T-cell (primary cell): ENCODE measurements around the gene CDC14A. TPM values are rescaled to one million over a fixed set of nuclear protein-coding genes. Genes with fewer than 3 reads are reported as not detected.
A peak's percentile ranks its signal among the peaks of the same experiment; 100 is the strongest.

Source experiments
- ATAC-seq, 4 experiments: fragments of 200-7000 bp in 3 of 4; fragments of 150-1000 bp in 1 of 4; cut with Tn5 transposase; replicated peaks in 1 of 4; 1 replicate in 3 of 4; 2 replicates in 1 of 4; pipeline ENCODE4 v1.10.0; 2021; ENCODE audit warnings: moderate library complexity in 3 of 4, mild to moderate bottlenecking in 2 of 4, moderate number of reproducible peaks in 1 of 4
- CTCF ChIA-PET, 2 donors: fragments of 300-600 bp; sonication (Branson Sonifier 250); formaldehyde crosslinking; loops; one replicate each; lab custom pipeline; 2022; ENCODE audit warnings: antibody characterized with exemption in 2 of 2; lab: Charles Lee
- POLR2A ChIA-PET, 2 donors: fragments of 300-600 bp; sonication (Branson Sonifier 250); formaldehyde crosslinking; loops; one replicate each; lab custom pipeline; 2022; ENCODE audit warnings: antibody characterized with exemption in 2 of 2; lab: Charles Lee
- DNase-seq, 35 experiments: peaks; one replicate each; pipeline versions ENCODE4 v3.0.0 to v3.0.0-alpha.2; 2013 to 2023
- H3K27ac ChIP-seq: one replicate; pipeline ENCODE4 v1.5.1; 2013; ENCODE audit warnings: low read length
- H3K27me3 ChIP-seq, 2 experiments: replicated peaks in 1 of 2; 1 replicate in 1 of 2; 2 replicates in 1 of 2; pipeline versions ENCODE4 v1.6.1 to v1.7.0; 2013; ENCODE audit warnings: low read length in 1 of 2, mixed read lengths in 1 of 2; ENCODE audit not compliant: control insufficient read depth in 2 of 2, insufficient read depth in 2 of 2; ENCODE audit errors: extremely low read depth in 1 of 2
- H3K36me3 ChIP-seq, 2 donors: 1 replicate in 1 of 2; 2 replicates in 1 of 2; pipeline versions ENCODE4 v1.6.1 to v1.7.0; 2013; ENCODE audit warnings: low read length in 1 of 2; ENCODE audit not compliant: control insufficient read depth in 2 of 2, insufficient read depth in 1 of 2; ENCODE audit errors: extremely low read depth in 1 of 2
- H3K4me1 ChIP-seq, 2 experiments: 1 replicate in 1 of 2; 2 replicates in 1 of 2; pipeline versions ENCODE4 v1.6.1 to v1.7.0; 2013; ENCODE audit warnings: low read length in 2 of 2, mixed read lengths in 1 of 2; ENCODE audit not compliant: insufficient read depth in 2 of 2, control insufficient read depth in 1 of 2; ENCODE audit errors: extremely low read depth in 1 of 2
- H3K4me3 ChIP-seq, 2 donors: 1 replicate in 1 of 2; 2 replicates in 1 of 2; pipeline versions ENCODE4 v1.5.1 to v1.7.0; 2013; ENCODE audit warnings: mild to moderate bottlenecking in 2 of 2, low read length in 1 of 2, moderate library complexity in 1 of 2; ENCODE audit not compliant: control insufficient read depth in 1 of 2; ENCODE audit errors: extremely low read depth in 1 of 2
- H3K9me3 ChIP-seq: 2 replicates; pipeline ENCODE4 v1.7.0; 2013
- H3K27ac Mint-ChIP-seq, 2 donors: one replicate each; pipeline ENCODE4 v1.8.0; 2020 to 2021; ENCODE audit warnings: mild to moderate bottlenecking in 2 of 2, mixed read lengths in 2 of 2
- H3K27me3 Mint-ChIP-seq, 2 donors: one replicate each; pipeline ENCODE4 v1.8.0; 2021 to 2022; ENCODE audit warnings: mixed read lengths in 2 of 2
- H3K36me3 Mint-ChIP-seq: one replicate; pipeline ENCODE4 v1.8.0; 2021; ENCODE audit warnings: mixed read lengths
- H3K4me1 Mint-ChIP-seq, 3 donors: one replicate each; pipeline ENCODE4 v1.8.0; 2020 to 2022; ENCODE audit warnings: mixed read lengths in 3 of 3, mild to moderate bottlenecking in 1 of 3
- H3K4me3 Mint-ChIP-seq, 3 donors: one replicate each; pipeline ENCODE4 v1.8.0; 2020 to 2022; ENCODE audit warnings: mild to moderate bottlenecking in 3 of 3, mixed read lengths in 3 of 3, moderate library complexity in 3 of 3
- H3K9me3 Mint-ChIP-seq, 3 donors: one replicate each; pipeline ENCODE4 v1.8.0; 2020 to 2022; ENCODE audit warnings: mixed read lengths in 3 of 3
- WGBS: methylation state at CpG from one replicate; pipeline ENCODE4 v1.1.5; 2013; ENCODE audit warnings: missing lambda C conversion rate; ENCODE audit not compliant: insufficient coverage; 5-methylcytosine and 5-hydroxymethylcytosine counted together
- total RNA-seq, 35 experiments: library from RNA in 6 of 35; stranded (reverse) in 6 of 35; fragments of 120-200 nt in 1 of 35; gene quantifications; one replicate each; pipeline versions ENCODE4 v1.2.1 to v1.2.4 and lab custom pipeline; 2013 to 2026

Gene CDC14A
- total RNA-seq, 5 donors from 2014 or later (not counting 1 experiment from before 2014, with no cell fraction given), result 77.1 to 169 (median 91.6) TPM

DNA sequence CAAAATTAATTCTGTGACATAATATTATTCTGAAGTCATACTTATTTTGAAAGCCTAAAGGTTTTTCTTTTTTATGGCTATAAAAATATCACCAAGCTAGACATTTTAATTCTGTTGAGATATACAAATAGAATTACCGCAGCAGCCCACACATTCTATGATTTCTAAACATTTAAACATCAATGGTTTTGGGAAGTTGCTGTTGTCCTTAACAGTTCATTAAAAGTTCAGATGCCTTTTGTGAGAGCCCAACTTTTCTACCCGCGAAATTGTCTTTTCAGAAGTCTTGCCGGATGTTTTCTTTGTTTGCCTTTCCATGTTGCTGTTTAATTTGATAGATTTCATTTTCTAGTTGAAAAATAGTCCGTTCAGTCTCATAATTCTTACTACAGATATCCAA is 40.5 kb downstream of the CDC14A start:
- ATAC-seq (no peak), DNase-seq (no peak)
- POLR2A ChIA-PET, result interaction anchor here (0.6 to 2.7 kb wide), 3 partner anchors 19 to 73 kb away, joined by 3 to 6 read pairs (median 4); no protein-coding TSS in a partner anchor
- H3K27me3 ChIP-seq, result no peaks in the 10 kb centered on the region
- H3K4me1 Mint-ChIP-seq, result peaks cover 91 to 96% (median 93%) of the 10 kb centered on the region in 3 donors
- H3K4me3 Mint-ChIP-seq, result peak overlapping the region; percentile 0 to 54 (median 2)
- peak overlapping the region; percentile 91 to 92 for H3K27ac Mint-ChIP-seq
- peaks cover 54 to 83% of the 10 kb centered on the region in 2 experiments for H3K4me1 ChIP-seq
- H3K27me3 Mint-ChIP-seq, result no peaks in the 10 kb centered on the region
- H3K36me3 ChIP-seq, result peaks cover 0 to 18% of the 10 kb centered on the region in 2 donors
- peak overlapping the region; percentile 75 for H3K27ac ChIP-seq
- no peak overlapping the region for H3K4me3 ChIP-seq
- WGBS, result no CpG with 5 or more reads among the region's 5 CpGs
- H3K36me3 Mint-ChIP-seq, result peaks cover 52% of the 10 kb centered on the region
- no peaks in the 10 kb centered on the region for H3K9me3 Mint-ChIP-seq
- H3K9me3 ChIP-seq, result no peaks in the 10 kb centered on the region
- CTCF ChIA-PET, result interaction anchor here (0.6 to 1.7 kb wide), 7 partner anchors 22 to 61 kb away, joined by 3 to 6 read pairs (median 3); no protein-coding TSS in a partner anchor

DNA sequence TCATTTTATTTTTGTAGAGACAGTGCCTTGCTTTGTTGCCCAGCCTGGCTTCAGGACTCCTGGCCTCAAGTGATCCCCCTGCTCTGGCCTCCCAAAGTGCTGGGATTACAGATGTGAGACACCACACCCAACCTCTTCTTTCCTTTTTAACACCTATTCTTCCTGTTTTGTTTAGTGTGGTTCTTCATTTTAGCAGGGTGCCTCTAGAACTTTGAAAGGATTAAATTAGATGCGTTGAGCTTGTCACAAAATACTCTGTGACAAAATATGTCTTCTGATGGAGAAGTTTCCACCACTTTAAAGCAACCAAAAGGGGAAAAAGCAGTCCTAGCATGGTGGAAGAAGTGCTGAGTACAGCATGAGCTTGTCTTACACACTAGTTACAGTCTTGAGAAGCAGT is 42.0 kb downstream of the CDC14A start:
- WGBS, result no CpG with 5 or more reads among the region's 1 CpG
- CTCF ChIA-PET, result interaction anchor here (0.6 to 1.3 kb wide), 4 partner anchors 30 to 117 kb away, joined by 3 to 4 read pairs (median 3); no protein-coding TSS in a partner anchor
- Histone ChIP-seq H3K27me3 (no peaks in the 10 kb centered on the region), H3K4me3 (no peak overlapping the region), H3K27ac (peak overlapping the region; percentile 75), H3K36me3 (peaks cover 0 to 20% of the 10 kb centered on the region in 2 donors), H3K9me3 (no peaks in the 10 kb centered on the region), H3K4me1 (peaks cover 51 to 86% of the 10 kb centered on the region in 2 experiments)
- DNase-seq, result peak in 3 of 35 experiments; percentile 15 to 41 (median 18)
- Mint-ChIP-seq H3K9me3 (no peaks in the 10 kb centered on the region), H3K4me3 (peak overlapping the region; percentile 10 to 61 (median 17)), H3K27me3 (no peaks in the 10 kb centered on the region), H3K27ac (peak overlapping the region; percentile 90 to 91), H3K4me1 (peaks cover 96% of the 10 kb centered on the region in 3 donors), H3K36me3 (peaks cover 62% of the 10 kb centered on the region)
- POLR2A ChIA-PET, result interaction anchor here in 1 of 2 donors (0.6 to 1.3 kb wide), 5 partner anchors 10 to 47 kb away, joined by 3 to 7 read pairs (median 4); partner anchors contain the start of gene CDC14A
- ATAC-seq, result peak in 3 of 4 experiments; percentile 5 to 51 (median 25)

DNA sequence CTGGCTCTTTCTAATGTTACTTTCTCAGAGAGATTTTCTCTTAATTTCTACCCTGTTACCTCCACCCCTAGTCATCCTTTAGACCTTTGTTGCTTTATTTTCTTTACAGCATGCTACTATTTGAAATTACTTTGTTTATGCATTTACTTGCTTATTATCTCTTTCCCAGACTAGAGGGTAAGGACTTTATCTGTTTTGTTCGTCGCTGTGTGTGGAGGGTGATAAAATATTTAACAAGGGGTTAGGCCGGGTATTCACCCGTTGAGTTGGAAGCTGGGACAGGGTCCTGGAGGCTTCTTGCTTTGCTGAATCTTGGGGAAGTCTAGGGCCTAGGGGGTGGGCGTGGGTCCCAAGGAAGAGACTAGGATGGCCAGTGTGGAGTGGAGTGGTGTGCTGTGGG is 43.6 kb downstream of the CDC14A start:
- ChIA-PET POLR2A (interaction anchor here (0.5 to 1.7 kb wide), 8 partner anchors 10 to 42 kb away, joined by 3 to 12 read pairs (median 6); no protein-coding TSS in a partner anchor), CTCF (interaction anchor here (0.6 to 3.3 kb wide), 20 partner anchors 8 to 69 kb away, joined by 3 to 27 read pairs (median 5); no protein-coding TSS in a partner anchor)
- Histone ChIP-seq H3K4me1 (peaks cover 55 to 85% of the 10 kb centered on the region in 2 experiments), H3K27me3 (no peaks in the 10 kb centered on the region), H3K27ac (peak overlapping the region; percentile 75), H3K36me3 (peaks cover 0 to 17% of the 10 kb centered on the region in 2 donors), H3K4me3 (no peak overlapping the region), H3K9me3 (no peaks in the 10 kb centered on the region)
- H3K27me3 Mint-ChIP-seq, result no peaks in the 10 kb centered on the region
- H3K4me1 Mint-ChIP-seq, result peaks cover 92 to 96% (median 93%) of the 10 kb centered on the region in 3 donors
- ATAC-seq, result no peak
- peak overlapping the region in 1 of 3 donors; percentile 61 for H3K4me3 Mint-ChIP-seq
- 90% methylated on average over 2 of the region's 5 CpGs for WGBS
- no peaks in the 10 kb centered on the region for H3K9me3 Mint-ChIP-seq
- peaks cover 53% of the 10 kb centered on the region for H3K36me3 Mint-ChIP-seq
- DNase-seq, result no peak
- H3K27ac Mint-ChIP-seq, result peak overlapping the region; percentile 90 to 91

DNA sequence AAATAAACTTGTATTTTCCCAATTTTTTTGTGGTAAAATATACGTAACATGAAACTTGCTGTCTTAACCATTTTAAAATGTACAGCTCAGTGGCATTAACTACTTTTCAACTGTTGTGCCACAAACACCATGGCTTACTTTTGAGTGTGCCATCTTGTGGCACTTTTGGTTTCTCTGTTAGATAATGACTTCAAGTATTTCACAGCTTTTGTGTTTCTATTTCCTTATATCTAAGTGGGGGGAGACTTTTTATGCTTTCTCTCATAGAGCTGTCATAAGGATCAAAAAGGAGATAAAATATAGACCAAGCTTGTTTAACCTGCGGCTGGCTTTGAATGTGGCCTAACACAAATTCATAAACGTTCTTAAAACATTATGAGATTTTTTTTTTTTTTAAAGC is 44.3 kb downstream of the CDC14A start:
- peaks cover 91 to 97% (median 93%) of the 10 kb centered on the region in 3 donors for H3K4me1 Mint-ChIP-seq
- CTCF ChIA-PET, result interaction anchor here (0.6 to 3.3 kb wide), 35 partner anchors 8 to 914 kb away, joined by 3 to 27 read pairs (median 4); partner anchors contain the start of gene CDC14A (in 1 of the 2)
- H3K9me3 Mint-ChIP-seq, result no peaks in the 10 kb centered on the region
- no CpG with 5 or more reads among the region's 3 CpGs for WGBS
- H3K36me3 Mint-ChIP-seq, result peaks cover 51% of the 10 kb centered on the region
- POLR2A ChIA-PET, result interaction anchor here (0.5 to 1.7 kb wide), 26 partner anchors 9 to 837 kb away, joined by 3 to 12 read pairs (median 5); partner anchors contain the start of gene CDC14A (in 1 of the 2)
- H3K27ac Mint-ChIP-seq, result peak overlapping the region; percentile 90 to 91
- DNase-seq, result peak in 14 of 35 experiments; percentile 2 to 71 (median 20)
- H3K4me3 Mint-ChIP-seq, result peak overlapping the region in 1 of 3 donors; percentile 61
- ATAC-seq, result peak in 3 of 4 experiments; percentile 6 to 31 (median 17)
- Histone ChIP-seq H3K4me1 (peaks cover 52 to 85% of the 10 kb centered on the region in 2 experiments), H3K27ac (peak overlapping the region; percentile 75), H3K9me3 (no peaks in the 10 kb centered on the region), H3K27me3 (no peaks in the 10 kb centered on the region), H3K36me3 (peaks cover 0 to 11% of the 10 kb centered on the region in 2 donors), H3K4me3 (no peak overlapping the region)
- H3K27me3 Mint-ChIP-seq, result no peaks in the 10 kb centered on the region

DNA sequence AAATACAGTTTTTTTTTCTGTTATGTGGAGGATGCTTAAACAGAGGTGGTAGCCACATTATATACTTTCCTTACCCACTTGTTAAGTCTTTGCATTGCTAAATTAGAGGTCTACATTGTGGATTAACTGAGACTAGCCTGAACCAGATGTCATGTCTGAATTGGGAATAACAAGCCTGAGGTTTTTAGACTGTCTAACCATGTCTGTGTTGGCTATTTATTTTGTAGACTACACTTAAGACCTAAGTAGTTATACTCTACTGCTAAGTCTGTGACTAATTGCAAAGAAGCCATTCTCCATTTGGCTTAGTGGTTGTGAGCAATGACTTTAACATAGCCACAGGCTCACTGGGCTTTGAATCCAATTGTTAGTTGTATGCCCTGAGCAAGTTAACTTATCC is 45.4 kb downstream of the CDC14A start:
- peaks cover 53% of the 10 kb centered on the region for H3K36me3 Mint-ChIP-seq
- H3K27ac ChIP-seq, result peak overlapping the region; percentile 75
- H3K4me1 Mint-ChIP-seq, result peaks cover 88 to 97% (median 89%) of the 10 kb centered on the region in 3 donors
- no peak for ATAC-seq
- no peak overlapping the region for H3K4me3 ChIP-seq
- no peaks in the 10 kb centered on the region for H3K27me3 ChIP-seq
- ChIA-PET CTCF (interaction anchor here (0.6 to 3.3 kb wide), 15 partner anchors 7 to 107 kb away, joined by 3 to 27 read pairs (median 5); no protein-coding TSS in a partner anchor), POLR2A (interaction anchor here (0.6 to 1.6 kb wide), 9 partner anchors 8 to 148 kb away, joined by 3 to 10 read pairs (median 6); partner anchors contain the start of gene CDC14A (in 1 of the 2))
- peaks cover 60 to 83% of the 10 kb centered on the region in 2 experiments for H3K4me1 ChIP-seq
- peak in 1 of 35 experiments; percentile 36 for DNase-seq
- H3K4me3 Mint-ChIP-seq, result peak overlapping the region in 1 of 3 donors; percentile 61
- no peaks in the 10 kb centered on the region for H3K27me3 Mint-ChIP-seq
- no peaks in the 10 kb centered on the region for H3K9me3 Mint-ChIP-seq
- peaks cover 0 to 14% of the 10 kb centered on the region in 2 donors for H3K36me3 ChIP-seq
- H3K9me3 ChIP-seq, result no peaks in the 10 kb centered on the region
- H3K27ac Mint-ChIP-seq, result peak overlapping the region; percentile 90 to 91

DNA sequence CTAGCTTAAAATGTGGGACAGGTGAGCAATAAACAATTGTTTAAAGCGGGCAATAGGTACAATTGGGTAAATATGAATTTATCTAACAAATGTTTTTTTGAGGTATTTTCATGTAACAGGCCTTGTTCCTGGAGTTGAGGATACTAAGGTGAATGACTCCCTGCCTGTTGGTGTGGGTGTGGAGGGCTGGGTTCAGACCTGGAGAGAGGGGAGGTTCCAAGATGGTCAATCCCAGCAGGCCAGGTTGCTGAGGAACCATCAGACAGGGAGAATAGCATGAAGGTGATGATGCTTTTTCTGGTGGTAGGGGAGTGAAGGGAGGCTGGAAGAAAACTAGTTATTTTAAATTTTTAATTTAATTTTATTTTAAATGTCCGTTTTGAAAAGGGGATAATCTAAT is 46.3 kb downstream of the CDC14A start:
- Histone ChIP-seq H3K4me3 (no peak overlapping the region), H3K27me3 (no peaks in the 10 kb centered on the region), H3K36me3 (peaks cover 0 to 16% of the 10 kb centered on the region in 2 donors), H3K27ac (peak overlapping the region; percentile 75), H3K9me3 (no peaks in the 10 kb centered on the region), H3K4me1 (peaks cover 59 to 87% of the 10 kb centered on the region in 2 experiments)
- POLR2A ChIA-PET, result interaction anchor here (0.8 to 1.0 kb wide), 3 partner anchors 39 to 49 kb away, joined by 3 to 4 read pairs (median 3); no protein-coding TSS in a partner anchor
- Mint-ChIP-seq H3K4me1 (peaks cover 88 to 97% (median 89%) of the 10 kb centered on the region in 3 donors), H3K9me3 (no peaks in the 10 kb centered on the region), H3K27me3 (no peaks in the 10 kb centered on the region), H3K4me3 (peak overlapping the region in 2 of 3 donors; percentile 52 to 61), H3K27ac (peak overlapping the region; percentile 90 to 91), H3K36me3 (peaks cover 54% of the 10 kb centered on the region)
- ATAC-seq (no peak), DNase-seq (no peak)
- no CpG with 5 or more reads among the region's 2 CpGs for WGBS
- CTCF ChIA-PET, result interaction anchor here (0.7 to 3.3 kb wide), 2 partner anchors 39 to 57 kb away, joined by 3 to 27 read pairs; no protein-coding TSS in a partner anchor
